HG03457 (cell line): ENCODE data around the gene LCN12.

Experiments
- ATAC-seq: cut with Tn5 transposase; IDR thresholded peaks from one replicate; pipeline ENCODE4 v1.9.1; 2021; ENCODE audit warnings: moderate number of reproducible peaks; ENCODE audit not compliant: unreplicated experiment

The LCN12 gene

DNA sequence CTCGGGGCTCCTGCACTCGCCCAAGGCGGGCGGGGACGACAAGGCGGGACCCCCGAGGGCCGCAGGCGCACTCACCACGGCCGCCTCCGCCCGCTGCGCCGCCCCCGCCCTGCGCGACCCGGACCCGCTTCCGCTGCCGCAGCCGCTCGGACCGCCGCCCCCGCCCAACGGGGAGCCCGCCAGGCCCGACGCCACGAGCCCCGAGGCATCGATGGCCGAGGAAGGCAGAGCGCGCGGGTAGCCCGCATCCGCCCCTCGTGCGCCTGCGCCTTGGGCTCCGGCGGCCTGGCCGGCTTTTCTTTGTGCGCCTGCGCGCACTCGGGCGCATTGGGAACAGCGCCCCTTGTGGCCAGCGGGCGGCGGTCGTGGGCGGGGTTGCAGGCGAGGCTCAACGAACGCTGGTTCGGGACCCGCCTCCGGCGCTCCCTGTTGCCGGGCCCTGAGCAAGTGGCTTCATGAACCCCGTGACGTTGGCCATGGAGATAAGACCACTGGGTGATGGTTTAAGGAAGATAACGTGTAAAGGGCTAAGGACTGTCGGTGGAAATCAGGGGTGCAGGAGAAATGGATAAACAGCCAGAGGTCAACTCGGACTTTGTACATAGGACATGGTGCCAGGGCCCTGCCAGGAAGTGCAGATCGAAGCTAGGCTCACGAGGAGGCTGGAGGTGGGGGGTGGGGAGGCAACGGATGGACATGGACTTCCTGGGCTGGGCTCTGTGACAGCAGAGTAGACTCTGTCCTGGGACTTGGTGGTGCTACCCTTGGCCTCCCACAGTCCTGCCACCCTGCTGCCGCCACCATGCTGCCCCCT, 7.3 kb upstream of the LCN12 start, which contains the start of the genes C8G and FBXW5:
TSS of gene C8G (plus strand) at position 725 of the 814 bp plus-strand sequence. CDS start at position 803, 78 bp downstream.
TSS of gene FBXW5 (minus strand) at position 220 of the 814 bp plus-strand sequence. CDS start 655 bp downstream, outside the sequence.
- ATAC-seq, result peak; percentile 47

DNA sequence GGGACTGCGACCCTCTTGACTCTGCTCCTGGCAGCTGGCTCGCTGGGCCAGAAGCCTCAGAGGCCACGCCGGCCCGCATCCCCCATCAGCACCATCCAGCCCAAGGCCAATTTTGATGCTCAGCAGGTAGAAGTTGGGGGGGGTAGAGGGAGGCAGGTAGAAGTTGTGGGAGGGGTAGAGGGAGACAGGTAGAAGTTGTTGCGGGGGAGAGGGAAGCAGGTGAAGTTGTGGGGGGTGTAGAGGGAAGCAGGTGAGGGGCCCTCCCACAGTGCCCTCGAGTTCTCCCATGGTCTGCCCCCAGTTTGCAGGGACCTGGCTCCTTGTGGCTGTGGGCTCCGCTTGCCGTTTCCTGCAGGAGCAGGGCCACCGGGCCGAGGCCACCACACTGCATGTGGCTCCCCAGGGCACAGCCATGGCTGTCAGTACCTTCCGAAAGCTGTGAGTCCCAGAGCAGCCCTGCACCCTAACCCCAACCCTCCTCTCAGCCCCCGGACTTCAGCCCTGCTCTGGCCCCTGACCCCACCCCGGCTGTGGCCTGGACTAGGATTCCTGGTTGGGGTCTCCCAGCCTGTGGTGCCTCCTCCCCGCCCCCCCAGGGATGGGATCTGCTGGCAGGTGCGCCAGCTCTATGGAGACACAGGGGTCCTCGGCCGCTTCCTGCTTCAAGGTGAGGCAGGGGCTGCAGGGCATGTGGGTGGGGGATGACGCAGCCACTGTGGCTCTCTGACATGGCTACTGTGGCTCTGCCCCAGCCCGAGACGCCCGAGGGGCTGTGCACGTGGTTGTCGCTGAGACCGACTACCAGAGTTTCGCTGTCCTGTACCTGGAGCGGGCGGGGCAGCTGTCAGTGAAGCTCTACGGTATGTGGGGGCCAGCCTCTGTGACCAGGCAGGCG, 6.5 kb upstream of the LCN12 start:
- ATAC-seq, result no peak

DNA sequence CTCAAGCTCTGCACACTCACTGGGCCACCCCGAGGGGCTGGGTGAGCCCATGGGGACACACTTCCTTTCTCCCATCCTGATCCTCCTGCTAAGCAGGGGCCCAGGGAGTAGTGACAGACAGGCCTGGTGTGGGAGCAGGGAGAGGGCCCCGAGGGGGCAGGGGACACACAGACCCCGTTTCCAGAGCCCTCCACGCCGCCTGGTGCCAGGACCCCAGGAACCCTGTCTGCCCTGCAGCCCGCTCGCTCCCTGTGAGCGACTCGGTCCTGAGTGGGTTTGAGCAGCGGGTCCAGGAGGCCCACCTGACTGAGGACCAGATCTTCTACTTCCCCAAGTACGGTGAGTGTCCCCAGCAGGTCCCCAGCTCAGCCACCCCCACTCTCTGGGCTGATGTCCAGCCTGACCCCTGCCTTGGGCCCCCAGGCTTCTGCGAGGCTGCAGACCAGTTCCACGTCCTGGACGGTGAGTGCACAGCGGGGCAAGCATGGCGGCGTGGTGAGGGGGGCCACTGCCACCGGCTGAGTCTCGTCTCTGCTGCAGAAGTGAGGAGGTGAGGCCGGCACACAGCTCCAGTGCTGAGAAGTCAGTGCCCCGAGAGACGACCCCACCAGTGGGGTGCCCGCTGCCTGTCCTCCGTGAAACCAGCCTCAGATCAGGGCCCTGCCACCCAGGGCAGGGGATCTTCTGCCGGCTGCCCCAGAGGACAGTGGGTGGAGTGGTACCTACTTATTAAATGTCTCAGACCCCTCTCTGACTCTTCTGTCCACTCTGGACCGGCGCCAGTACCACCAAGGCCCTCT, 5.6 kb upstream of the LCN12 start:
- no peak for ATAC-seq

DNA sequence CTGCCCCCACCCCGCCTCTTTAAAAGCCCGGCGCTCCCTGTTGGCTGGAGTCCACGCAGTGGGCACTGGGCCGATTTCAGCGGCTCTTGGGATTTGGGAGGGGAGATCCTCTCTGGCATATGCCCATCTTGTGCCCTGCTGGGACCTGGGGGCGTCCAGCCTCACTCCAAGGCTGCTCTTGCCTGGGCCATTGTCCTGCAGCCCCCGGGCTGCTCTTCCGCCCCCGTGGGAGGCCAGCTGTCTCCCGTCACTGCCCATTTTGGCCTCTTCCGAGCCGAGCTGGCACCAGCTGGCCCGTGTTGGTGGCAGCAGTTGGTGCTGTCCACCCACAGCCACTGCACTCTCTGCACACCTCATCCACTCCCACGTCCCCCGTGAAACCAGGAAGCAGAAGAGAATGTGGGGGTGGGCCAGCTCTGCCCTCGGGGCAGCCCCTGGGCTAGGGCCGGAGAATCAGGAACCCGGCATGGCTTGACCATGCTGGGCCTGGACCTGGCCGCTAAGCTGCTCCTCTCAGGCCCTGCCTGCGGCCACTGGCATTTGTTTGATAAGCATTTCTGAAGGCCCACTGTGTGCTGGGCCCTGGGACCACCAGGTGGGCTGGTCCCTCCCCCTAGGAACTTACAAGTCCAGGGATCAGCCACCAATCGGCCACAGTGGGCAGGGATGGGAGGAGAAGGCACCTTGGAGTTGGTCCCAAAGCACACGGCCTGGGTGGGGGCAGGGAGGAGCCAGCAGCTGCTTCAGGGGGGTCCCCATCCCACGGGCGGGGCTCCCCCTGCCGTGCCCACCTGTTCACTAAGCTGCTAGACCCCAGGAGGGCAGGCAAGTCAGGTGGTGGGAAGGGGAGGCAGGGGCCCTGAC, 4.8 kb upstream of the LCN12 start:
- ATAC-seq, result no peak

DNA sequence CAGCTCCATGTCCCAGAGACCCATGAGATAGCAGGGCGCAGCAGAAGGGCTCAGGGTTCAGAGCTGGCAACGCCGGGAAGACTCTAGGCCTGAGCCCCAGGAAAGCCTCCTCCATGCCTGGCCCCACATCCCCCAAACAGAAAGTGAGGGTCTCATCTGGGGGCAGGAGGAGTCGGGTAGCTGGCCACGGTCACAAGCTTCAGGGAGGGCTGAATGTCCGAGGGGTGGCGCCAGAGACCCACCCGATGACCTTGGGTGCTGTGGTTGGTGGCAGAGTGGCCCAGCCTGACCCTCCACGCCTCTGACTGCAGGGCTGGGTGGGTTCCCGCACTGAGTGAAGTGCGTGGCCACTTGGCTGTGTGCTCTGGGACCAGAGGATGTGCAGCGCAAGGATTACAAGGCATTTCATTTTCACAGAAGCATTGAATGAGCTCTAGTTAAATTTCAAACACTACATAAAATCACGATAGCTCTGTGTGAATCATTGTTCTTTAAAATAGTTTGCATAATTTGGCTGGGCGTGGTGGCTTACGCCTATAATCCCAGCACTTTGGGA, 4.0 kb upstream of the LCN12 start:
- no peak for ATAC-seq

DNA sequence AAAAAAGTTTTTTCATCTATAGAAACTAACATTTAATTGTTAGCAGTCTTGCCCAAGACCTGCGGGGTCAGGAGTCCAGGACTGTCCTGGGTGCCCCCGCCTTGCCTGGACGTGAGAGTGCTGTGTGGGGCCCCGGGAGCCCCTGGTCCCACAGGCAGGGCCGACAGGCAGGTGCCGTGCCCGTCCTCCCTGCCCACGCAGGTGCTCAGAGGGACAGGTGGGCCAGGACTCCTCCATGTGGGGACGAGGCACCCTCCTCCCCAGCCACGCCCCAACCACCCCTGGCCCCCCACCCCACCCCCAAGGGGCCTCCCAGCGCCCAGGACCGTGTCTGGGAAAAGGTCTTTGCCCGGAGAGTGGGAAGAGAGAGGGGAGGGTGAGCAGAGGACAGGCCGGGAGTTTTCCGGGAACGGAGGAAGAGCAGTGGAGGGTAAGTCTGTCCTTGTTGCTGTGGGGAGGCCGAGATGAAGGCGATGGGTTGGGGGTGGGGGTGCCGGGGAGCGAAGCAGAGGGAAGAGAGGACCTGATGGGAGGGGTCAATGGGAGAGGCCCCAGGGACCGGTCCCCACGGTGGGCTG, 2.7 kb upstream of the LCN12 start:
- ATAC-seq, result no peak

DNA sequence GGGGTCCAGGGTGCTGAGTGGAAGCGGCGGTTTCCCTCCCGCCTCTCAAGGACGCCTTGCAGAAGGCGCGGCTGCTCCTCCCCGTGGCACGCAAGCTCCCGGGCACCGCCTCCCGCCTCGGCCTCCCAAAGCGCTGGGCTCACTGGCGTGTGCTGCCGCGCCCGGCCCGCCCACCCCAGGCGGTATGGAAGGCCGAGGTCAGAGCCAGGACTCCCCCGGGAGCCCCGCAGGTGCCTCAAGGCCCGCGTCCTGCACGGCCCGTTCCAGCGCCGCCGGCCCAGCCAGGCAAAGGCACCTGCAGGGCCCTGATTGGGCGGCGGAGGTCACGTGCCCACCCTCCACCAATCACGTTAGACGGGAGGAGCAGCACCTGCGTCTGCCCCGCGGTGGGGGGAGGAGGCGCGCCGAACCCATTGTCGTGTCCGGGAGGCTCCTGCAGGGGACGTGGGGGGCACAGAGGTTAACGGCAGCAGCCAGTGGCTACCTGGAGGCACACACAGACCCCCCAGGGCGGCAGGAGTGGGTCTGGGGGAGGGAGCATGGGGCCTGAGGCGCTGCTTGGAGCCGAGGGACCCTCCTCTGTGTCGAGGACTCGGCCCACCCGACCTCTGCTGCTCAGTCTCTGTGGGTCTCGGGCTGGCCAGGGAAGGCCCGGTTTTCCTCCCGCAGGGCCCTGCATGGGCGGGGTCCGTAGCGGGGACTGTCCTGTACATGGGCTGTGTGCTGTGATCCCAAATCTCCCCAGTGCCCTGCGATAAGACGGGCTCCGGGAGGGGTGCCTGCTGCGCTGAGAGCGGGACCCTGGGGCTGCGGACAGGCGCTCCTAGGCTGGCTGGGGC, 2.0 kb upstream of the LCN12 start:
- peak; percentile 45 for ATAC-seq

DNA sequence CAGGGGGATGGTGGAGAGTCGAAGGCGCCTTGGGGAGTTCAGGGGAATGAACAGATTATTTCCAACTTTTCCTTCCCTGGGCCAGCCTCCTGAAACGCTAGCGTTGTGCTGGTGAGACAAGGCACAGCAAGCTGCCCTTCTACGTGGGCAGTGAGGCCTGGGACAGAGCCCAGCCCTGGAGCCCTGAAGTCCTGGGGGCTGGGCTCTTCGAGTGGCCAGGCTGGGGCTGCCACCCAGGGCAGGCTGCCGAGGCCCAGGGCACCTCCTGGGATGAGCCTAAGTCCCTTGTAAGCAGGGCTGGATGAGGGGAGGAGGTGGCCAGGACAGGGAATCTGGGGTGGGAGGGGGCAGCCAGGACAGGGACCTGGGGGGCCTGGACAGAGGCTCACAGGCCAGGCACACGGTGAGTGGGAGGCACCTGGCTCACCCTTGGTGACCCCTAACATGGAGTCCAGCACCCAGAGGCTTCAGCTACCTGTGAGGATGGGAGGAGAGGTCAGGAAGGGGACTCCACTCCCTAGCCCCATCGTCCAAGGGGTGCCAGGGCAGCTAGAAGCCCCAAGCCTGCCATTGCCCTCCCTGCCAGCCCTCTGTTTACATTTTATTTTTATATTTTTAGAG, 1.3 kb upstream of the LCN12 start:
- ATAC-seq, result no peak

DNA sequence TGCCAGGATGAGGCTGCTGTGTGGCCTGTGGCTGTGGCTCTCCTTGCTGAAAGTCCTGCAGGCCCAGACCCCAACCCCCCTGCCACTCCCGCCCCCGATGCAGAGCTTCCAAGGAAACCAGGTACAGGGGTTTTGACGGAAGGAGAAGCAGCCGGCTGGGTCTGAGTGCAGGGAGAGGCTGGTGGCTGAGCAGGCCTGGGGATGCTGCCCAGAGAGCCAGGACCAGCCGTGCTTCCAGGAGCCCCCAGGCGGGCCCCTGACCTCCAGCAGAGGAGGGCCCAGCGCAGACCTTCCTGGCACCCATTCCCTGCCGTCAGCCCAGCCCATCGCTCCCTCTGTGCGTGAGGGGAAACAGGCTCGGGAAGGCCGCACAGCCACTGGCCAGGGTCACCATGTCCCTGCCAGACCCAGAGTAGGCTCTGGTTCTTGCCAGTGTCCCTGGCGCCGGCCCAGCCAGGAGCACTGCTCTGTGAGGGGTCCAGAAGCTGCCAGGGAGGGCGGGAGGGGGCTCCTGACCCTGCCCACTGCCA, 313 bp downstream of the LCN12 start:
- ATAC-seq, result no peak

DNA sequence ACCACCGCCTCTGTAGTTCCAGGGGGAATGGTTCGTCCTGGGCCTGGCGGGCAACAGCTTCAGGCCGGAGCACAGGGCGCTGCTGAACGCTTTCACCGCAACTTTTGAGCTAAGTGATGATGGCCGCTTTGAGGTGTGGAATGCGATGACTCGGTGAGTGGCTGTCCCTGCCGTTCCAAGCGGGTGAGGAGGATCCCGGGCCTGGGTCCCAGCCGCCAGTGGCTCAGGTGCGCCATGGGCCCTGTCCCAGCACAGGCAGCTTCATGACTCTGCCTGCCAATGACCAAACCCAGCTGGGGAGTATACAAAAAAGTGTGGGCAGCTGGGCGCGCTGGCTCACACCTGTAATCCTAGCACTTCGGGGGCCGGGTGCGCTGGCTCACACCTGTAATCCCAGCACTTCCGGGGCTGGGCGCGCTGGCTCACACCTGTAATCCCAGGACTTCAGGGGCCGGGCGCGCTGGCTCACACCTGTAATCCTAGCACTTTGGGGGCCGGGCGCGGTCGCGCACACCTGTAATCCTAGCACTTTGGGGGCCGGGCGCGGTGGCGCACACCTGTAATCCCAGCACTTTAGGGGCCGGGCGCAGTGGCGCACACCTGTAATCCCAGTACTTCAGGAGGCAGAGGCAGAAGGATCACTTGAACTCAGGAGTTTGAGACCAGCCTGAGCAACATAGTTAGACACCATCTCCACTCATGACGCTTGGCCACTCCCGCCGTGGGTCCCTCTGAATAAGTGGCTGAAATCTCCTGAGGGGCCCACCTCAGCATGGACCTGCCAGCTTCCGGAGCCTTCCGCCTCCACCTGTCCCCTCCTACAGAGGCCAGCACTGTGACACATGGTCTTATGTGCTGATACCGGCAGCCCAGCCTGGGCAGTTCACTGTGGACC, 1.1 kb downstream of the LCN12 start:
- no peak for ATAC-seq

DNA sequence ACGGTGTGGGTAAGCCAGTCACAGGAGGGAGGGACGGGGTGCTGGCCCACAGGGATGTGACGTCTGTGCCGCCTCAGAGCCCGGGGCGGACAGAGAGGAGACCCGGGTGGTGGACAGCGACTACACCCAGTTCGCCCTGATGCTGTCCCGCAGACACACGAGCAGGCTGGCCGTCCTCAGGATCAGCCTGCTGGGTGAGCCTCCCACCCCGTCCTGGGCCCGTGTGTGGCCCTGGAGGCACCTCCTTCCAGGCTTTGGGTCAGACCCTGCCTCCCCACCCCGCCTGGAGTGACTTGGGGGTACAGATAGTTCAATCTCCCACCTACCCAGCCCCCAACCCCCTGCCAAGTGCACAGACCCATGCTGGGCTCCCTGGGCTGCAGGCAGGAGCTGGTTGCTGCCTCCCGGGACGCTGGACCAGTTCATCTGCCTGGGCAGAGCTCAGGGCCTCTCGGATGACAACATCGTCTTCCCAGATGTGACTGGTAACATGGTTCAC, 1.7 kb downstream of the LCN12 start:
- ATAC-seq, result no peak

DNA sequence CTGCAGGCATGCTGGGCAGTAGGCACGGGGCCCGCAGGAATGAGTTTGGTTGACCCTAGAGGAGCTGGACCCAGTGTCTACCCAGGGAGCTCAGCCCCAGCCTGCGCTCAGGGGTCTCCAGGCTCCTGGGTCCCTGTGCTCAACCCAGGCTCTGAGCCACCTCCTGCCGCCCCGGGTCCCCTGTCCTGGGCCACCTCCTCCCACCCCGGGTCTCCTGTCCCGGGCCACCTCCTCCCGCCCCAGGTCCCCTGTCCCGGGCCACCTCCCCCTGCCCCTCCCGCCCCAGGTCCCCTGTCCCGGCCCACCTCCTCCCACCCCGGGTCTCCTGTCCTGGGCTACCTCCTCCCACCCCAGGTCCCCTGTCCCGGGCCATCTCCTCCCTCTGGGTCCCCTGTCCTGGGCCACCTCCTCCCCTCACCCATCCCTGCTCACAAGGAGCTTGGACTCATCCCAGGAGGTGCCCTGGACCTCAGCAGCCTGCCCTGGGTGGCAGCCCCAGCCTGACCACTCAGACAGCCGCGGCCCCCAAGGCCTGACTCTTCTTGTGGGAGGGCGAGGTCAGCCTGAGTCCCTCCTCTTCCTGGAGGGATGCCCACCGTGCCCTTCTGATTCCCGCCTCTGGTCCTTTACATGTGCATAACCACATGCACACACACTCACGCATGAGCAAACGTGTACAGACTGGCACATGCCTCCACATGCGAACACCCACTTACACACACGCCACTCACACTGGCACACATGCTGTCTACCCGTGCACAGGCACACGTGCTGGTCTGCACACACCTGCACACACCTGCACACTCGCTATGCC, 2.4 kb downstream of the LCN12 start:
- ATAC-seq, result no peak

DNA sequence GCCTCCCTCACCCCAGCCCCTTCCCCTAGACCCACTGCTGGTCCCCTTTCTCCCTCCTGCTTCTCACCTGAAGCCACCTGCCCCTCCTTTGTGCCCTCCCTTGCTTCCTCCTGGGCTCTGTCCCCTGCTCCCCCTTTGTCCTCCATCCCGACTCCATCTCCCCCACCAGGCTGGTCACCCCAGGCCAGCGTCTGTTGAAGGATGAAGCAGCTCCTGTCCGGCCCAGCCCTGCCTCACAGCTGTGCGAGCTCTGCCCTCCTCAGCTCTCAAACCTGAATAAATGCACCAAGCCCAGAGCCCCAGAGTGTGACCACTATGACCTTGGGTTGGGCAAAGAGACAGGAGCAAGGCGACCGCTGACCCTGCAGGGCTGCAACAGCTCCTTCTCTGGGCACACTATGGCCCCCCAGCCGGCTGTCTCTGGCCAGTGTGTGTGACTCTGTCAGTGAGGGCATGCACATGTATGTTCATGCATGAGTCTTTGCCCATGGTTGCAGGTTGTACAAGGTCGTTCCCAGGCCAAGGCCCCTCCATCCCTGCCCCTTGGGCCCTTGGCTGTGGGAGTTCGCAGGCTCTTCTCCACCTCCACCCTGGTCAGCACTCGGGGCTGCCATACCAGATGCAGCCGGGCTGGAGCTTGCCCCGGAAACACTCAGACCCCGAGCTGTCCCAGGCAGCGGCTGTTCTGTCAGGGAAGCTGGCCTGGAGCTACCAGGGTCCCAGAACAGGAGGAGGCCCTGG, 3.3 kb downstream of the LCN12 start:
- no peak for ATAC-seq

DNA sequence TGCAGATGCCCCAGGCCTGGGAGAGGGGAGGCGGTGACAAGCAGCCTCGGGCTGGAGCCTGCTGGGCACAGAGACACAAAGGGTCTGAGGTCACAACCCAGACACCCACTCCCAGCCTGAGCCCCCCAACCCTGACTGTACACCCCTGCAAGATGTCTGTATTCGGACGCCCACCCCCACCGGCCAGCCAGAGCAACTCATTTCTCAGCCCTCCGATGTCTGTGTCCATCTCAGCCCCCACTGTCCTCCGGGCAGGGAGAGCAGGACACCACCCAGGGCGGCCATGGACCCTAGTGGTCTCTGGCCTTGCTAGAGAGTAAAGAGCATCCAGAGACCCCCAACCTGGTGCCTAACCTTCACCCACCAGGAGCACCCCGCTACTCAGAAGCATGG, 3.9 kb downstream of the LCN12 start:
- no peak for ATAC-seq

DNA sequence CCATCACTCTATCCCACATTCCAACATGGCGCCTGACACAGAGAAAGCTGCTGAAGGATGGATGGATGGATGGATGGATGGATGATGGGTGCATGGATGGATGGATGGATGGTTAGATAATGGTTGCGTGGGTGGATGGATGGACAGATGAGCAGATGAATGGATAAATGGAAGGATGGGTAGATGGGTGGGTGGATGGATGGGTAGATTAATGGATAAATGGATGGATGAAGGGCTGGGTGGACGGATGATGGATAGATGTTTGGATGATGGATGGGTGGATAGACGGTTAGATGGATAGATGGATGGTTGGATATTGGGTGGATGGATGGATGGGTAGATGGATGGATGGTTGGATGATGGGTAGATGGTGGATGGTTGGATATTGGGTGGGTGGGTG, 4.5 kb downstream of the LCN12 start:
- no peak for ATAC-seq
